ENCODE data around the gene RASIP1. TPM values are rescaled to one million over a fixed set of nuclear protein-coding genes. Genes with fewer than 3 reads are reported as not detected.

Gene RASIP1
- total RNA-seq, 1 experiment from 2014 or later = 0.09 TPM

DNA sequence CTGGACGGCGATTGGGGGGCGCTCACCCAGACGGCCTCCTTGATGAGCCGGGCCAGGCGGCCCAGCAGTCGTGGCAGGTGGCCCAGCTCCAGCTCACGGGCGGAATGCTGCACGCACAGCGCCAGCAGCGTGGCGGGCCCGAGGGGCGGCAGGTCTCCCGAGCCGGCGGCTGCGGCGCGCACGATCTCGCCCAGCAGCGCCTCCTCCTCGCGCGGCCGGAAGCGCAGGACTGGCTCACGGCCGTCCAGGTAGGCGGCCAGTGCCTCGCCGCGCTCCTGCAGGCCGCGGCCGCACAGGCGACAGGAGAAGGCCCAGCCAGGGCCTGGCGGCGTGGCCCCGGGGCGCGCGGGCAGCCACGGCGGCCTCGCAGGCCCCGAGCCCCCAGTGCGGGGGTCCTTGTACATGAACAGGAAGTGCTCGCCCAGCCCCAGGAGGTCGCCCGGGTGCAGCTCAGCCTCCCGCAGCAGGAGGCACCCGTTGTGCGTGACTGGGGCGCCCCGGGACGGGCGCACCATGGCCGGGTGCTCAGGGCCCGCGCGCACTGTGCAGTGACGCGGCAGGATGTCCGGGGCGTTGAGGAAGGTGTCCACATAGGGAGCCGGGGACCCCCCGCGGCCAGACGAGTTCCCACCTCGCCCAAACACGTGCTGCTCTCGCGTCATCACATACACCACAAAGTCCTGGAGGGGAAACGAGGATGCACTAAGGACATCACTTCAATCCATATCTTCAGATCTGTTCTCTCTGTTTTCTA lies 11.3 kb downstream of the RASIP1 start:
- peaks cover 5% of the 10 kb centered on the region for H3K9me3 Mint-ChIP-seq (ENCODE audit: low read depth, unreplicated experiment)
- peaks cover 9% of the 10 kb centered on the region for H3K4me1 Mint-ChIP-seq (ENCODE audit: low read depth, unreplicated experiment)
- no peak for DNase-seq
- TF ChIP-seq, protein P1, sequence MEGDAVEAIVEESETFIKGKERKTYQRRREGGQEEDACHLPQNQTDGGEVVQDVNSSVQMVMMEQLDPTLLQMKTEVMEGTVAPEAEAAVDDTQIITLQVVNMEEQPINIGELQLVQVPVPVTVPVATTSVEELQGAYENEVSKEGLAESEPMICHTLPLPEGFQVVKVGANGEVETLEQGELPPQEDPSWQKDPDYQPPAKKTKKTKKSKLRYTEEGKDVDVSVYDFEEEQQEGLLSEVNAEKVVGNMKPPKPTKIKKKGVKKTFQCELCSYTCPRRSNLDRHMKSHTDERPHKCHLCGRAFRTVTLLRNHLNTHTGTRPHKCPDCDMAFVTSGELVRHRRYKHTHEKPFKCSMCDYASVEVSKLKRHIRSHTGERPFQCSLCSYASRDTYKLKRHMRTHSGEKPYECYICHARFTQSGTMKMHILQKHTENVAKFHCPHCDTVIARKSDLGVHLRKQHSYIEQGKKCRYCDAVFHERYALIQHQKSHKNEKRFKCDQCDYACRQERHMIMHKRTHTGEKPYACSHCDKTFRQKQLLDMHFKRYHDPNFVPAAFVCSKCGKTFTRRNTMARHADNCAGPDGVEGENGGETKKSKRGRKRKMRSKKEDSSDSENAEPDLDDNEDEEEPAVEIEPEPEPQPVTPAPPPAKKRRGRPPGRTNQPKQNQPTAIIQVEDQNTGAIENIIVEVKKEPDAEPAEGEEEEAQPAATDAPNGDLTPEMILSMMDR (IDR thresholded peaks at IDR 0.05; ENCODE audit: unreplicated experiment) = no peak
- intact Hi-C loops (cut with micrococcal nuclease; ENCODE audit: unreplicated experiment) = no loop called here
- peaks cover 6% of the 10 kb centered on the region for H3K36me3 Mint-ChIP-seq (ENCODE audit: insufficient read depth, unreplicated experiment)
- CTCF ChIA-PET = no interaction called here
- no TSS peak for BruUV-seq (replicated peaks)
- no peak overlapping the region for H3K27ac Mint-ChIP-seq (ENCODE audit: unreplicated experiment)
- H3K27me3 Mint-ChIP-seq (ENCODE audit: unreplicated experiment) = peaks cover 28% of the 10 kb centered on the region
- H3K4me3 Mint-ChIP-seq (ENCODE audit: low read depth, unreplicated experiment) = no peak overlapping the region

DNA sequence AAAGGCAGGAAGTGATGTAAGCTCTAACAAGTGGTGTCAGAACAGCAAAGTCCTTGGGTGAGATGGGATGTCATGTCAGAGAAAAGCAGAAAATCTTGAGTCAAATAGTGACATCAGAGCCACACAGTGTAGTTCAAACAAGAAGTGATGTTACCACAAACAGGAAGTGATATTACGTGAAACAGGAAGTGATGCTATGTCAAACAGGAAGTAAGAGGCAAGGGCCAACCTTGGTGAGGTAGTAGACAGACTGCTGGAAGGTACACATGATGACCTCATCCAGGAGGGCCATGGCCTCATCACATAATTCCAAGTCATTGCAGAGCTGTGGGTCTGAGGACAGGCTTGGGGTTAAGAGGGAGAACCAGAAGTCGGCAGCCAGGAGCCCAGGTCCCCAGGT lies 13.9 kb downstream of the RASIP1 start:
- H3K27me3 Mint-ChIP-seq (ENCODE audit: unreplicated experiment) = peaks cover 9% of the 10 kb centered on the region
- peaks cover 5% of the 10 kb centered on the region for H3K9me3 Mint-ChIP-seq (ENCODE audit: low read depth, unreplicated experiment)
- no peak overlapping the region for H3K4me3 Mint-ChIP-seq (ENCODE audit: low read depth, unreplicated experiment)
- TF ChIP-seq, protein P1 (IDR thresholded peaks at IDR 0.05; ENCODE audit: unreplicated experiment) = no peak
- H3K36me3 Mint-ChIP-seq (ENCODE audit: insufficient read depth, unreplicated experiment) = peaks cover 6% of the 10 kb centered on the region
- BruUV-seq (replicated peaks) = no TSS peak
- intact Hi-C loops (cut with micrococcal nuclease; ENCODE audit: unreplicated experiment) = no loop called here
- no peak for DNase-seq
- H3K4me1 Mint-ChIP-seq (ENCODE audit: low read depth, unreplicated experiment) = peaks cover 9% of the 10 kb centered on the region
- peak overlapping the region; percentile 7 for H3K27ac Mint-ChIP-seq (ENCODE audit: unreplicated experiment)
- CTCF ChIA-PET = no interaction called here

DNA sequence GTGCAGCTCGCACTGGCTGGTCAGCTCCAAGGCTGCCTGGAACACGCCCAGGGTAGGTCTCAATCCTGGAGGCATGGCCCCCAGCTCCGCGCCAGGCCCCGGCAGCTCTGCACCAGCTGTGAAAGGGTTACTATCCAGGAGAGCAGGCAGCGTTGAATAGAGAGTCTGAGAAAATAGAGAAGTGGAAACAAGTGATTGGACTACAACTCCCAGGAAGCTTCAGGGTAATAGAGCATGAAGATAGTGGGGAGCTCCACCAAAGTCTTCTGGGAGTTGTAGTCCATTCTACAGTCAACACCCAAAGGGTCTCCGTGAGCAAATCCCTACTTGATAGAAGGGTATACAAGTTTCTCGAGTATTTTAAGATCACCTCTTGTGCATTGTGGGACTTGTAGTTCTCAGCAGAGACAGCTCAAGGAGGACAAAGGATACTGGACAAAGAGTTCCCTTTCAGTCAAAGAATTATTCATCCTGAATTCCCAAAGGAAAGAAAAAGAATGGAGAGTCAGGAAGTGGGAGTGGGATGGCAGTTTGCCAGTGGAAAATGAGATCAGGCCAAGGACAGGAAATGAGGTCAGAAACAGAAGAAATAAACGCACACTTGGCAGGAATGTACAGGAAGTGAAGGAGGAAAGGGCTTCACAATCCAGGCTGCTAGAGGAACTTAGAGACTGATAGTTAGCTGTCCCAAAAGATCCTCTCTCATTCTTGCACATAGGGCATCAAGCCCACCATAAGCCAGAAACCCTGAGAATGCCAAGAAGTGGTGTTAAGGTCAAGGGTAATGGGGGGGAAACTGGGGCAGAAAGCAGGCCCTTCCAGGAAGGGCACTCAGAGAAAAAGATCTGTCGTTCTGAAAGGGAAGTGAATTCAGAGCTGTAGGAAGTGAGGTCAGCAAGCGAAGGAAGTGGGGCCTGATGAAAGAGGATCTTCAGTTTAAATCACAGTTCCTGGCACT lies 15.3 kb downstream of the RASIP1 start:
- BruUV-seq (replicated peaks) = no TSS peak

DNA sequence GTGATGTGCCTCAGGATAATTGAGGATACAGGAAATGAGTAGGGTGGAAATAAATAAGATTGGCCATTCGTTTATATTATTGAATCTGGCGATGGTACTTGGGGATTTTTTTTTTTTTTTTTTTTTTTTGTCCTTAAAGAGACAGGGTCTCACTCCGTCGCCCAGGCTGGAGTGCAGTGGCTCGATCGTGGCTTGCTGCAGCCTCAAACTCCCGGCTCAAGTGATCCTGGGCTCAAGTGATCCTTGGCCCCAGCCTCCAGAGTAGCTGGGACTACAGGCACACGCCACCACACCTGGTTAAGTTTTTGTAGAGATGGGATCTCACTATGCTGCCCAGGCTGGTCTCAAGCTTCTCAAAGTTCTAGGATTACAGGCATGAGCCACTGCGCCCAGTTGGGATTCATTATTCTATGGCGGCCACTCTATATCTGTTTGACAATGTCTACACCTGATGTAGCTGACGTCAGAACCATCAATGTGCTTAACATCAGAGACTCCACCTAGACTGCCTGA lies 18.2 kb downstream of the RASIP1 start:
- no peak for DNase-seq
- no TSS peak for BruUV-seq (replicated peaks)
- CTCF ChIA-PET = no interaction called here
- Mint-ChIP-seq H3K27me3 (ENCODE audit: unreplicated experiment) (peaks cover 13% of the 10 kb centered on the region), H3K36me3 (ENCODE audit: insufficient read depth, unreplicated experiment) (peaks cover 29% of the 10 kb centered on the region), H3K27ac (ENCODE audit: unreplicated experiment) (no peak overlapping the region), H3K9me3 (ENCODE audit: low read depth, unreplicated experiment) (peaks cover 5% of the 10 kb centered on the region), H3K4me1 (ENCODE audit: low read depth, unreplicated experiment) (peaks cover 9% of the 10 kb centered on the region), H3K4me3 (ENCODE audit: low read depth, unreplicated experiment) (no peak overlapping the region)
- TF ChIP-seq, protein P1 (IDR thresholded peaks at IDR 0.05; ENCODE audit: unreplicated experiment) = no peak
- intact Hi-C loops (cut with micrococcal nuclease; ENCODE audit: unreplicated experiment) = no loop called here

More for the DNA sequence above, 15.3 kb downstream of the RASIP1 start:
- intact Hi-C loops (cut with micrococcal nuclease; ENCODE audit: unreplicated experiment) = no loop called here
- Mint-ChIP-seq H3K36me3 (ENCODE audit: insufficient read depth, unreplicated experiment) (peaks cover 16% of the 10 kb centered on the region), H3K9me3 (ENCODE audit: low read depth, unreplicated experiment) (peaks cover 5% of the 10 kb centered on the region), H3K27ac (ENCODE audit: unreplicated experiment) (peak overlapping the region; percentile 62), H3K4me3 (ENCODE audit: low read depth, unreplicated experiment) (no peak overlapping the region), H3K4me1 (ENCODE audit: low read depth, unreplicated experiment) (peaks cover 9% of the 10 kb centered on the region), H3K27me3 (ENCODE audit: unreplicated experiment) (no peaks in the 10 kb centered on the region)
- CTCF ChIA-PET = interaction anchor here (0.5 to 2.1 kb wide), 6 partner anchors 8 to 117 kb away, joined by 3 to 7 read pairs (median 4); no protein-coding TSS in a partner anchor
- TF ChIP-seq, protein P1 (IDR thresholded peaks at IDR 0.05; ENCODE audit: unreplicated experiment) = no peak
- DNase-seq = peak; percentile 38
